HS-27A (cell line): ENCODE data around the gene MAN1C1.

Source experiments
- DNase-seq: peaks from one replicate; pipeline ENCODE4 v3.0.0-alpha.2; 2012; ENCODE audit warnings: low read depth, missing footprints

The MAN1C1 gene

DNA sequence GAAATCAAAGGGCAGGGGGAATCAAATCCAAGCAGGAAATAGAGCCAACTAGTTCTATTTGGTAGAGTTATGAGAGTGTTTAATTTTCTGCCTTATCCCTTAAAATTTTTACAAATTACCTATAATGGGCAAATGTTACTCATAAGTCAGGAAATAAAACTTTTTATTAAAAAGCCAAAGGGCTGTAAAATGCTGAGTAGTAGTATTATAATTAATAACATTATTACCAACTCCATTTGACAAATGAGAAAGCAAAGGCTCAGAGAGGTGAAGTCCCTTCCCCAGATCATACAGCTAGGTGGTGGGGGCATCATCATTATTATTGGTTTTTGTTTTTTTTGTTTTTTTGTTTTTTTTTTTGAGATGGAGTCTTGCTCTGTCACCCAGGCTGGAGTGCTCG is 186.8 kb downstream of the MAN1C1 start:
- no peak for DNase-seq

DNA sequence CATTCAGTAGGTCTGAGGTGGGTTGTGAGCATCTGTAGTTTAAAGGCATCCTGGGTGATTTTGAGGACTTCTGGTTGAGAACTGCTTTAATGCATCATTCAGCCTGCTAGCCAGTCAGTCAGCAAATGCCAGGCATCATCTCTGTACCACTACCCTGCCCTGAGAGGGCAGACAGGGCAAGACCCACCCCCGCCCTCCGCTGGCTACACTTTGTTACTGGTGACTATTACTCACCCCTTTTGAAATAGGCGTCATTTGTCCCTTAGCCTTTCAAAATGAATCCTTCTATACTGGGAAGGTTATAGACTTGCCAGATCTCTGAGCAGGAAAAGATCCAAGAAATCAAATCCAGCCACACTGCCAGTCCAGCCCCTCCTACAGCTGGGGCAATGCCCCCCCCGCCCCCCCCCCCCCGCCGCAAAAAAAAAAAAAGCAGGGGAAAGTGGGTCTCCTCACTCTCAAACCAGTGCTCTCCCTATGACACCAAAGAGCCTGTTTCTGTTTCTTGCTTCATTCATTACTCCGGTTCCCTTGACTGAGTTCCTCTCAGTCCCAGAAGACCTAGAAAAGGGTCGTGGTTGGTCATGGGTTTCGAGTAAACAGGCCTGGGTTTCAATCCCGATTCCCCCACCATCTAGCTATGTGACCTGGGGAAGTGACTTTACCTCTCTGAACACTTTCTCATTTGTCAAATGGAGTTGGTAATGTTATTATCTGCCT is 187.8 kb downstream of the MAN1C1 start:
- no peak for DNase-seq

DNA sequence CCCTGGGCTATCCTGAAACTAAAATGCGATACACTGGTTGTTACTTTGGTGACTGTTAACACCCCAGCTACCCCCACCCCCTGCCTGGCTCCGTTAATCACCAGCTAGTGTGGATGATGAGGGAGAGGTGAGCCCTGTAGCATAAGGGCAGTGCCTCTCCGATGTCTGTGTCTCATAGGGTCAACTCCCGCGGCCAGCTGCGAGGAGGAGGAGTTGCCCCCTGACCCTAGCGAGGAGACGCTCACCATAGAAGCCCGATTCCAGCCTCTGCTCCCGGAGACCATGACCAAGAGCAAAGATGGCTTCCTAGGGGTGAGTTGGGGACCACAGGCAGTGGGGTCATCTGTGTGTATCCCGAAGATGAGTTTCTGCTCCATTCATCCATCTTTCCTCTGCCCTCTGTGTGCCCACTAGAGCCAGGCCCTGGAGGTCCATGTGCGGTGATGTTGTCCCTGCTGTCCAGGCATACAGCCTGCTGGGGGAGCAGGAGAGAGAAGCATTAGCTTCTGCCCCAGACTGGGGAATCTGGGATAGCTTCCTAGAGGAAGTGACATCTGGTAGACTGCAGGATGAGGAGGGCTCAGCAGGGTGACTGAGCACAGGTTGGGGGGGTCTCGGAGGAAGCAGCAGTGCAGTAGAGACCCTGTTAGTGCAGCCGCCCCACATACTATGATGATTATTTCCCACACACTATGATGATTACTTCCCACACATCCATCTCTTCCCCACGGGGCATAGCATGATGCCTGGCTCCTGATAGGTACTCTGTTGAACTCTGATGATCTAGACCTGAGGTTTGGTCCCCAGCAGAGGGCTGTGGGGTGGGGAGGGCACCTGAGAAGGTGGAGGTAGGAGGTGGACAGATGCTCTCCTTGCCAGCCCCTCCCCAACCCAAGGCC is 188.6 kb downstream of the MAN1C1 start:
- DNase-seq, result no peak

DNA sequence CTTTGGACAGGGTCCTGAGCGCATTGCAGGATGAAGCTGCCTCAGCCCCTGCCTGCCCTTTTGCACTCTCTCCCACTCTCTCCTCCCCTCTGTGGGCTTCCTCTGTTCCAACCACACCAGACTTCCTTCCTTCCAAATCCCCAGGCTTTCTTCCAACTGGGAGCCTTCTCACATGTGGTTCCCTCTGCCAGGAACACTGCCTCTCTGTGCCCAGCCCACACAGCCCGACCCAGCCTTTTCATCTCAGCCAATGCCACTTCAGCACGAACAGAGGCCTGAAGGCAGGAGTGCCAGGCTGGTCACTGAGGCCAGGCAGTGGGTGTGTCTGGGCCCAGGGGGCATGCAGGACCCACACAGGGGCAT is 189.3 kb downstream of the MAN1C1 start:
- no peak for DNase-seq

DNA sequence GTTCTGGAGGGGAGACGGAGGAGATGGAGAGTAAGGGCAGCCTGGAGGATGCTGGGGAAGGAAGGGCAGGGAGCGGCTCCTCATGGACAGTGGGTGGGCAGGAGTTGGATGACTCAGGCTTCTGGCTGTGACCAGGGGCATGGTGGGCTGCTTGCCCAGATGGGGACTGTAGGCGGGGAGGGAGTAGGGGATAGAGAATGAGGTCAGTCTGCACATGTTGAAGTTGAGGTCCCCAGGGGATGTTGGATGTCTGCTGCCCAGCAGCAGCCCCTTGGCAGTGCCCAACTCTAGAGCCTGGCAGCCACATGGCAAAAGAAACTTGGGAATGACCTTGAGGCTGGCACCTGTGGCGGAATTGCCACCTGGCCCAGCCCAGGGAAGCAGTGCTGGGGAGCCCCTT is 189.8 kb downstream of the MAN1C1 start:
- DNase-seq, result no peak

DNA sequence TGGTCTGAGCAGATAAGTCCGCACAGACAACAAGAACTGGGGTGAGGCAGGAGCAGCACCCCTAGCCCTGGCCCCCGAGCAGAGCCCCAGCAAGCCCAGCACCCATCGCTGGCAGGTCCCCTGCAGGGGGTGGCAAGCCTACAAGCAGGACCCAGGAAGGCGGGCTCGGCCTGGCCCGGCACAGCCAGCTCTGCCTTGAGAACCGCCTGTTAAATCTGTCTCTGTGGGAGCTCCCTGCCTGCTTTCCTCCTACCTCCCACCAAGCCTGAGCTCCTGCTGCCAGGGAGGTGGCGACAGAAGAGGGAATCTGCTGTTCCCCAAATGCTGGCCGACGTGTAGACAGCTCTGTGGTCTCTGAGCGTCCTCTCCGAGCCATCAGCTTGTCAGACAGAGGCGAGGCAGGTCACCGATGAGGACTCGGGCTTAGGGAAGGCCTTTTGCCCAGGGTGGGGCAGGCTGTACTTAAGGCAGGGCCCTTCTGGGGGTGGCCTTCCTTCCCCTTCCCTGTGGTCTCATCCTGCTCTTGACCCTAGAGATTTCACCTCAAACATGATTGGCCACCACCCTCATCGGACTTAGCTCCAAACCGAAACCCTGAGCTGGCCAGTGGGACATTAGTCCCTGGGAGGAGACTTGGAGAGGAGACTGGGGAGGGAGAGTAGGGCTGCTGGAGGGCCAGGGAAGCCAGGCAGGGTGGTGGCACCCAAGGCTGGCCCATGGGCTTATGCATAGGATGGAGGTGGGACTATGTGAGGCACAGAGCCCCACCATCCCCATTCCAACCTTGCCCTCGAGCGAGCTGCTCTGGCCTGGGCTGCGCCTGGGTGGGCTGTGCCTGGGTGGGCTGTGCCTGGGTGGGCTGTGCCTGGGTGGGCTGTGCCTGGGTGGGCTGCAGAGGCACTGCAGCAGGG is 191.1 kb downstream of the MAN1C1 start:
- no peak for DNase-seq

DNA sequence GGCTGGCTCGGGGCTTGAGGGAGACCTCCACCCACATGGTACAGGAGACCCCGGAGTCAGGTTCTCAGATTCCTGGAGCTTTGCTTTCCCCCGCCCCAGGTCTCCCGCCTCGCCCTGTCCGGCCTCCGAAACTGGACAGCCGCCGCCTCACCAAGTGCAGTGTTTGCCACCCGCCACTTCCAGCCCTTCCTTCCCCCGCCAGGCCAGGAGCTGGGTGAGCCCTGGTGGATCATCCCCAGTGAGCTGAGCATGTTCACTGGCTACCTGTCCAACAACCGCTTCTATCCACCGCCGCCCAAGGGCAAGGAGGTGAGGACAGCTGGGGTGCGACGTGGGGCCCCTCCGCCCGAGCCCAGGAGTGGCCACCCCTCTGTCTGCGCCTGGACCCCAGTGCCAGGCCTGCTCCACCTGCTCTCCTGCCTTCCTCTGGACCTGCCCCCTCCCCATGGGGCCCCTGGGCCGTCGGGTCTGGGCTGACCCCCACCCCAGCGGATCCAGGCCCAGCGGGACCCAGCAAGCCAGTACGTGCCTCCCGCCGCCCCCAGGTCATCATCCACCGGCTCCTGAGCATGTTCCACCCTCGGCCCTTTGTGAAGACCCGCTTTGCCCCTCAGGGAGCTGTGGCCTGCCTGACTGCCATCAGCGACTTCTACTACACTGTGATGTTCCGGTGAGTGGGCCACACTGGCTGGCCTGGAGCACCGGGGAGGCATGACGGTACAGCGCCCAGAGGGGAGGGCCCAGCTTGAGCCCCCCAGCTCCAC is 192.1 kb downstream of the MAN1C1 start:
- no peak for DNase-seq

DNA sequence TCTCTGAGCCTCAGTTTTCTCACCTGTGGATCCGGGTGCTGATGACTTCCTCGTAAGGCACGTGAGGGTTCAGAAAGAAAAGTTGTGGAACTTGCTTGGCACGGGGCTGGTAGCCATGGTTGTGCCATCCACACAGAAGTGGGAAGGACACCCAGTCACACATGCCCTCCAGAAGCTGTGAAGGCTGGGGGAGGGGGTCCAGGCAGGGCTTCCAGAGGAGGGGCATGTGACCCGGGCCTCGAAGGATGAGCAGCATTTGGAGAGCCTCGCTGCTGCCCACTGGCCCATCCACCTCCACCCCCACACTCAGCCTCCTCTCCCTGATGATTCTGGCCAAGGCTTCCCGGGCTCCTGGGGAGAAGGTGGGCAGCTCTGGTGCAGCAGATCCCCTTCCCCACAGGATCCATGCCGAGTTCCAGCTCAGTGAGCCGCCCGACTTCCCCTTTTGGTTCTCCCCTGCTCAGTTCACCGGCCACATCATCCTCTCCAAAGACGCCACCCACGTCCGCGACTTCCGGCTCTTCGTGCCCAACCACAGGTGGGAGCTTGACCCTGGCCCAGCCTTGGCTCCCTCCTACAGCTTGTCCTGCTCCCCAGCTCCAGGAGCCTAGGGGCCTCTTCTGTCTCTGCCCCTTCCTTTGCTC is 192.8 kb downstream of the MAN1C1 start:
- no peak for DNase-seq

DNA sequence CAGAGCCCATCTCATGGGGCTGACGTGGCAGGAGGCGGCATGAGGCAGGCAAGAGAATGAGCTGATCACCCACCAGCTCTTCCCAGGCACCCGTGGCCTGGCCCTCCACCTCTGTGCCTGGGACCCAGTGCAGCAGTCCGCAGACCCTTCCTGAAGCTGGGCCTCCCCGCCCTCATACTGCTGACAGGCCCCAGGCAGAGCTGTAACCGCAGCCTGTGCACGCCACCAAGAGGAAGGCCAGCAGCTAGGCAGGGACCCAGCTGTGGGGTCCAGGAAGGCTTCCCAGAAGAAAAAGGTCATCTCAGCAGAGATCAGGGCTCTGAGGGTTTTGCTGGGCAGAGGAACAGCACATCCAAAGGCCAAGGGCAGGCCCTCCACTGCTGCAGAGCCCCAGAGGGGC is 193.3 kb downstream of the MAN1C1 start:
- DNase-seq, result no peak

DNA sequence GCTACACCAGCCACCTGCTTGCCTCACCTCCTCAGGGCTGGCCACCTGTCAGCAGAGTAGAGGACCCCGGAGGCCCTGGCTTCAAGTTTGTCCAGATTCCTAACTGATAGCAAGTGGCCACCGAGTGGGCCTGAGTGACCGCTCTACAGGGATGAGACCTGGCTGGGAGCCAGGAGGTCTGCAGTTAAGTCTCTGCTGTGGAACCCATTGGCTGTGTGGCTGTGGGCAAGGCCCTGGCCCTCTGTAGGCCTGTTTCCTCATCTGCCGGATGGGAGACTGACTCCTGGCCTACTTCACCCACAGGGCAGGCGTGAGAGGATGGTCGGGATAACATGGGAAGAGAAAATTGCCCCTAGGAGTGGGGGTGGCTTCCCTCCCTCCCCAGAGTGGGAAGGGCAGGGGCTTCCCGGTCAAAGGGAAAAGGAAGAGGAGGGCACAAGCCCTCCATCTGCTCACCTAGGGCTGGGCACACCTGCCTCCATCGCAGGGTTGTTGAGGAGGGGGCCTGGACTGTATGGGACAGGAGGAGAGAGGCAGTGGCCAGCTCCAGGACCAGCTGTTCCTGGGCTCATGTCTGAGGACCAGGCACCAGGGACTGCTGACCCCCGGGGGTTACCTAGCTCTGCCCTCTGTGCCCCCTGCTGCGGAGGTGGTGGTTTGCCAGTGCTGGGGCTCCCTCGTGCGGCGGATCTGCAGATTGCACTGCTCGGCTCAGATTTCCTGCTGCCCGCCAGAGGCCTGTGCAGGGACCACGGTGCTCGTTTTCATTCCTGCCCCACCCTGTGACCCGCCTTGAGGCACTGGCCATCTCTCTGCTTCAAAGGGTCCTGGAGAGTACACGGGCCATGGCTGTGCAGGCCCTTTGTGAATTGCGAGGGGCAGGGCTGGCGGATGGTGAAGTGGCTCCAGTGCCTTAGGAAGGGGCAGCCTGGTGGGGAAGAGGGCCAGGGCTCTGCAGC is 194.0 kb downstream of the MAN1C1 start:
- DNase-seq, result no peak

DNA sequence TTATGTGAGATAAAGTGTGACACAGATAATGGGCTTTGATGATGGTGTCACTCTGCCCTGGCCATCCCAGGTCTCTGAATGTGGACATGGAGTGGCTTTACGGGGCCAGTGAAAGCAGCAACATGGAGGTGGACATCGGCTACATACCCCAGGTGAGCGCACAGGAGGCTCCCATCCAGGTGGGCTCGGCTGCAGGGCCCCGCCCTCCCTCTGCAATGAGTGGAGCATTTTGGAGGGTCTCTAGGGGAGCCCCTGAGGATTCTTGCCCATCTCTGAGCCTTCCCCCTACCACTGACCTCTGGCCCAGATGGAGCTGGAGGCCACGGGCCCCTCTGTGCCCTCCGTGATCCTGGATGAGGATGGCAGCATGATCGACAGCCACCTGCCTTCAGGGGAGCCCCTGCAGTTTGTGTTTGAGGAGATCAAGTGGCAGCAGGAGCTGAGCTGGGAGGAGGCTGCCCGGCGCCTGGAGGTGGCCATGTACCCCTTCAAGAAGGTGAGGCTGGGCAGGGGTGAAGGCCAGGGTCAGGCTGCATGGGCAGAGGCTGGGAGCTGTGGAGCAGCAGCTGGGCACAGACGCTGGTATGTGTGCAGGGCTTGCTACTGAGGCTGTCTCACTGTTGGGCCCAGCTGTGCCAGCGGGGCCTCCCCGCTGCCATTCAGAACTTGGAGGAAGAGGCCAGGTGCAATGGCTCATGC is 194.9 kb downstream of the MAN1C1 start:
- DNase-seq, result no peak

DNA sequence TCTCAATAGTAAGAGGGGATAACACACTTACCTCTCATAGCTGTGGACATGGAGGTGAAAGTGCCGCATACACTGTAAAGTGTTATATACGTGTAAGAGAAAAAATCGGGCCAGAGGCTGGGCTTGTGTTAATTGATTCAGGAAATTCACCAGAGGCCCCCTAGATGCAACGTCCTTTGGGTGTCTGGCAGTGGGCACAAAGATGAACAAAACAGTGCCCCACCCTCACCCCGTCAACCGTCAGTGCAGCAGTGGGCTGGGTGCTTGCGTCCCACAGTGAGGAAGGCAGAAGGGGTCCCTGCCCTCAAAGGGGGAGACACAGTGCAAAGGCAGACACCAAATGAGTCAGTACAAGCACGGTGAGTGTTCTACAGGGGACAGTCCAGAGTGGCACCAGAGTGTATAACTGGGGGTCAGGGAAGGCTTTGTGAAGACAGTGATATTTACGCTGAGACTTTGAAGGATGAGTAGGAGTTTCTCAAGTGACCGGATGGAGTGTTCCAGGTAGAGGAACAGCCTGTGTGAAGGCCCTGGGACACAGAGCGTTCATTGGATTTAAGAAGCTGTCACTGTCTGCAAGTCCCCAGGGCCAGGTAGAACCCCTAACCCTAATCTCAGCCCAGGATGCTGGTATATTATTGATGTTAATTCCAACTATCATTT is 196.6 kb downstream of the MAN1C1 start:
- no peak for DNase-seq

DNA sequence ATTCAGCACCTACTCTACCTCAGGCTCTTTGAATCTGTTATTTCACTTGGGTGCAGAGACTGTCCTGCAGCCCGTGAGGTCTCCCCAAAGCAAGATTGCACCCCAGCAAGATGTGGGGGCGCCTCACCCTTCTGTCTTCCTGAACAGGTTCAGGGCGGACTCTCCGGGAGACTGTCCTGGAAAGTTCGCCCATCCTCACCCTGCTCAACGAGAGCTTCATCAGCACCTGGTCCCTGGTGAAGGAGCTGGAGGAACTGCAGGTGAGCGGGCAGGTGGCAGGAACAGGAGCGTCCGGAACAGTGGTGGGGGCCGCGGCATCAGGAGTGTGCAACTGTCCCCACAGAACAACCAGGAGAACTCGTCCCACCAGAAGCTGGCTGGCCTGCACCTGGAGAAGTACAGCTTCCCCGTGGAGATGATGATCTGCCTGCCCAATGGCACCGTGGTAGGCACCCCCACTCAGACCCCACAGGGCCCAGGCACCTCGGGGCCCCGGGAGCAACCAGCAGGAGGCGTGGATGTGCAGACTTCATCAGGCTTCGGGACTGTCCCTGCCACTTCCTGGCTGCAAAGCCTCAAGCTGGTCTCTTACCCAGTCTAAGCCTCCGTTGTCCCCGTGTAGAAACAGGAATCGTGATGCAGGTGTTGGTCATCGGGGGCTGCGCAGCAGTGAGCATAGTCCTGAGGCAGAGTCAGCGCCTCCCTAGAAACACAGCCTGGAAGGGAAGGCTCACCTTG is 197.3 kb downstream of the MAN1C1 start:
- no peak for DNase-seq

DNA sequence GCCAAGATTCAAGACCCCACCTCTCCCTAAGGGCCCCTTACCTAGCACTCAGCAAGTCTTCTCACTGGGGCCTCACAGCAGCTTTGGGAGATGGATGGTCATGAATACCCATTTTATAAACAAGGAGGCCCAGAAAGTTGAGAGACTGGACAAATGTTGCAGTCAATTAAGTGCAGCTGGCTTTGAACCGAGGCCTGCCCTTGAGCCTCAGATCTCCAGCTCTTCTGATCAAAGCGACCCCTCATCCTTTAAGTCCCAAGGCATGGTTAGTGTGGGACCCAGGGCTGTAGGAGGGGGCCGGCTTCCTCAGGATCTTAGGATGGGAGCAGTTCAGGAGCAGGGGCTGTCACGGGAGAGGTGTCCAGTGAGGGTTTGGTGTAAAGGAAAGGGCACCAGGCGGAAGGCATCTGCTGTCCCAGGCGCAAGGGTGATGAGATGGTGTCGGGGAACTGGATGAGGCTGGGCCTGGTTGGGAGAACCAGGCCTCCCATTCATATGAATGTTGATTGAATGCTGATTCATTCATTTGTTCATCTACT is 198.0 kb downstream of the MAN1C1 start:
- no peak for DNase-seq

DNA sequence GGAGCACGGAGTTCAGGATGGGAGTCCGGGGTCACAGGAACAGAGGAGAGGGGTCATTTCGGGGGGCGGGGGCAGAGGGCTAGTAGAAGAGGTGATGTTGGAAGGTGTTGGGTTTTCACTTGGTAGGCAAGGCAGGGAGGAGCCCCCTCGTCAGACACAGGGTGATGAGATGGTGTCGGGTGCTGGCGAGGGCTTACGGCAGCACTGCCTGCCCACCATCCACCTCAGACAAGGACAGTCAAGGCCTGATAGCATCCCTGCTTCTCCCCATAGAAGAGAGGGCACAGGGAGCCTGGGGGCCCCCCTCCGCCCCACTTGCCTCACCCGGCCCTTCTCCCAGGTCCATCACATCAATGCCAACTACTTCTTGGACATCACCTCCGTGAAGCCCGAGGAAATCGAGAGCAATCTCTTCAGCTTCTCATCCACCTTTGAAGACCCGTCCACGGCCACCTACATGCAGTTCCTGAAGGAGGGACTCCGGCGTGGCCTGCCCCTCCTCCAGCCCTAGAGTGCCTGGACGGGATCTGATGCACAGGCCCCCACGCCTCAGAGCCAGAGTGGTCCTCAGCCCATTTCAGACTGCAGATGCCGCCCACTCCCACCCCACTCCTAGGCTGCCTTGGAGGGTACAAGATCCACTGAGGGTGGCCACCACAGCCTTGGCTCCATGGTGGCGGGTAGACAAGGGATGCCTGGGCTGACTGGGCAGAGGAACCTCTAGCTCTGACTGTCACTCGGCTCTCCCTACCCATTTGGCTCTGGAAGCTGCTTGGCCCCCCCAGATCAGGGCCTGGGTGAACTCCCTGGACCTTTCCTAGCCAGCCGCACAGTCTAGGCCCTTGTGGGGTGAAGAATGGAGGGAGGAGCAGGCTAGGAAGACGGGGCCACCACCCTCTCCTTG is 198.9 kb downstream of the MAN1C1 start:
- DNase-seq, result no peak

DNA sequence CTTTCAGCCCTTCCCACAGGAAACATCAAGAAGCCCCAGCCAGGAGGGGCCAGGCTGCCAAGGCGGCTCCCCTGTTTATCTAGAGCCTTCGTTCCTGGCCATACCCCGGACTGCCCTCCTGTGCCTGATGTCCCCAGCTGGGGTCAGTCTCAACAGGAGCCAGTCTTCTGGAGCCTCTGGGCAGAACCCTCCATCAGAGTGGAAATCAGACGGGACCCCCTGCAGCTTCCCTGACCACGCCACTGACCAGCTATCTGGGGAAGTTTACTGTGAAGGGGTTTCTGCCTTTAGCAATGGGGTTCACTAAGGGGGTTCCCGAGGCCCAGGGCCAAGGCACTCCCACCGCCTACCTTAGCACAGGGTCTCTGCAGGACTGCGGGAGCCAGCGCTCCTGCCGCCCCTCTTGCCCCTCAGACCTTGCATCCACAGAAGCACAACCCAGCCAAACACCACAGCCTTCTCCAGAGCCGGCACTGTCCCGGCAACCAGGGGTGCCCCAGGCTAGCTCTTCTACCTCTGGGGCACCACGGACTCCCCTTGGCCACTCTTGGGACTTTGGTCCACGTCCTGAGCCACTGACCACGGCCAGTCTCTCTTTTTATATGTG is 199.6 kb downstream of the MAN1C1 start:
- DNase-seq, result no peak
